OCI-LY7 (cell line): ENCODE measurements around the gene SHISAL1. TPM values are rescaled to one million over a fixed set of nuclear protein-coding genes. Genes with fewer than 3 reads are reported as not detected.

Experiments used
- BruUV-seq: library from RNA; stranded (reverse); fragments of 400-500 nt; replicated peaks from 2 replicates; lab custom pipeline; 2021; lab: Mats Ljungman, UMichigan
- CTCF ChIA-PET: fragments of 300-600 bp; sonication (Branson Sonifier 250); formaldehyde crosslinking; loops from one replicate; lab custom pipeline; 2022; ENCODE audit warnings: antibody characterized with exemption; ENCODE audit not compliant: unreplicated experiment; lab: Charles Lee
- POLR2A ChIA-PET: fragments of 300-600 bp; sonication (Branson Sonifier 250); formaldehyde crosslinking; loops from one replicate; lab custom pipeline; 2022; ENCODE audit warnings: antibody characterized with exemption; lab: Charles Lee
- DNase-seq: peaks from one replicate; pipeline ENCODE4 v3.0.0-alpha.2; 2015; ENCODE audit warnings: low spot score
- H2AFZ ChIP-seq: fragments of 200-600 bp; sonication (generic), shearing (Covaris generic); 2 replicates; pipeline ENCODE4 v1.6.1; 2014; ENCODE audit warnings: mild to moderate bottlenecking, antibody characterized with exemption, low read length, moderate library complexity
- H3K27ac ChIP-seq: fragments of 200-600 bp; sonication (generic); 2 replicates; pipeline ENCODE4 v1.5.1; 2014; ENCODE audit warnings: mixed run types, low read depth, mild to moderate bottlenecking, moderate library complexity, low read length, inconsistent platforms; ENCODE audit not compliant: poor library complexity, severe bottlenecking
- H3K36me3 ChIP-seq: fragments of 200-600 bp; sonication (generic); 2 replicates; pipeline ENCODE4 v1.6.1; 2014; ENCODE audit warnings: mild to moderate bottlenecking, antibody characterized with exemption, low read length, moderate library complexity, mixed read lengths; ENCODE audit not compliant: insufficient read depth
- H3K4me1 ChIP-seq: fragments of 200-600 bp; sonication (generic); 2 replicates; pipeline ENCODE4 v1.5.1; 2014; ENCODE audit warnings: mild to moderate bottlenecking, low read length; ENCODE audit not compliant: insufficient read depth, poor library complexity, severe bottlenecking
- H3K4me2 ChIP-seq: fragments of 200-600 bp; sonication (generic); 2 replicates; pipeline ENCODE4 v1.6.1; 2014; ENCODE audit warnings: mild to moderate bottlenecking, low read length
- H3K4me3 ChIP-seq: fragments of 200-600 bp; sonication (generic); 2 replicates; pipeline ENCODE4 v1.5.1; 2014; ENCODE audit warnings: mild to moderate bottlenecking, low read depth, low read length; ENCODE audit not compliant: poor library complexity, severe bottlenecking
- H3K79me2 ChIP-seq: fragments of 200-600 bp; sonication (generic); 2 replicates; pipeline ENCODE4 v1.6.1; 2016; ENCODE audit warnings: low read depth, mild to moderate bottlenecking, low read length, moderate library complexity, mixed read lengths; ENCODE audit not compliant: insufficient read depth
- H3K9me2 ChIP-seq: fragments of 200-600 bp; sonication (generic); 2 replicates; pipeline ENCODE4 v1.6.1; 2016; ENCODE audit warnings: mild to moderate bottlenecking, low read length, mixed read lengths; ENCODE audit not compliant: insufficient read depth
- H3K9me3 ChIP-seq: fragments of 200-600 bp; sonication (generic); 2 replicates; pipeline ENCODE4 v1.6.1; 2014; ENCODE audit warnings: mild to moderate bottlenecking, mixed run types, low read length, mixed read lengths
- H4K20me1 ChIP-seq: fragments of 200-600 bp; sonication (generic); 2 replicates; pipeline ENCODE4 v1.6.1; 2014; ENCODE audit warnings: mild to moderate bottlenecking, antibody characterized with exemption, low read length, moderate library complexity, mixed read lengths; ENCODE audit not compliant: insufficient read depth
- CTCF ChIP-seq: fragments of 200-600 bp; sonication (generic); conservative IDR thresholded peaks from 2 replicates; pipeline ENCODE4 v1.5.1; 2014; ENCODE audit warnings: mild to moderate bottlenecking, antibody characterized with exemption, low read length, moderate library complexity, mixed read lengths
- EZH2phosphoT487 ChIP-seq: fragments of 200-600 bp; sonication (generic); IDR thresholded peaks from 2 replicates; pipeline ENCODE4 v1.6.1; 2018; ENCODE audit warnings: low read depth, borderline replicate concordance, mild to moderate bottlenecking, mixed run types, antibody characterized with exemption, low read length, moderate library complexity, mixed read lengths
- intact Hi-C: fragments of 100-400 bp; cut with micrococcal nuclease; formaldehyde crosslinking; loops from one replicate; pipeline ENCODE4 v1.10.0; 2022; ENCODE audit not compliant: unreplicated experiment
- total RNA-seq, 2 experiments: library from RNA; depleted of rRNA in 1 of 2; stranded (reverse); fragments of >200 nt in 1 of 2; shearing (Covaris generic) in 1 of 2; gene quantifications; 2 replicates each; pipeline ENCODE4 v1.2.3, GENCODE V29; 2014 to 2022

Gene SHISAL1
- total RNA-seq, 2 experiments from 2014 or later = not detected

- CTCF ChIA-PET = no interaction called here
- Histone ChIP-seq H3K9me2 (no peaks in the 10 kb centered on the region), H3K9me3 (no peaks in the 10 kb centered on the region), H3K27ac (no peak overlapping the region), H2AFZ (no peak overlapping the region), H3K4me1 (no peaks in the 10 kb centered on the region), H3K79me2 (no peaks in the 10 kb centered on the region), H3K36me3 (no peaks in the 10 kb centered on the region), H4K20me1 (no peaks in the 10 kb centered on the region), H3K4me2 (no peak overlapping the region), H3K4me3 (no peak overlapping the region)
- TF ChIP-seq CTCF (peak; percentile 41), EZH2phosphoT487 (no peak)
- POLR2A ChIA-PET = no interaction called here
- intact Hi-C loops = loop anchor here (2.0 kb wide), 1 partner anchor 233 kb away; no protein-coding TSS in a partner anchor
- peak; percentile 22 for DNase-seq
- BruUV-seq = no TSS peak
Observed at GRCh38 chr22:44335903-44336803, 23.4 kb upstream of the SHISAL1 start.

- CTCF ChIA-PET = no interaction called here
- TF ChIP-seq CTCF = no peak
- TF ChIP-seq EZH2phosphoT487 = no peak
- Histone ChIP-seq H3K36me3 (no peaks in the 10 kb centered on the region), H2AFZ (no peak overlapping the region), H3K4me1 (peaks cover 8% of the 10 kb centered on the region), H3K4me2 (no peak overlapping the region), H3K9me3 (no peaks in the 10 kb centered on the region), H3K4me3 (no peak overlapping the region), H3K9me2 (no peaks in the 10 kb centered on the region), H4K20me1 (no peaks in the 10 kb centered on the region), H3K79me2 (no peaks in the 10 kb centered on the region), H3K27ac (no peak overlapping the region)
- POLR2A ChIA-PET = no interaction called here
- intact Hi-C loops = no loop called here
- no TSS peak for BruUV-seq
- DNase-seq = no peak
Observed at GRCh38 chr22:44335066-44335839, 22.5 kb upstream of the SHISAL1 start.
